Stimulated activated CD4-positive, alpha-beta T cell treated with anti-CD3 and anti-CD28 coated beads, Interleukin-15, amount 100 ng/mL, for 1 hour (primary cell): ENCODE data around the gene ITIH5.

Experiments
- DNase-seq, 2 donors: peaks; one replicate each; pipeline ENCODE4 v3.0.0-alpha.2; 2020; ENCODE audit warnings: low read depth in 1 of 2, low spot score in 1 of 2

The ITIH5 gene

DNA sequence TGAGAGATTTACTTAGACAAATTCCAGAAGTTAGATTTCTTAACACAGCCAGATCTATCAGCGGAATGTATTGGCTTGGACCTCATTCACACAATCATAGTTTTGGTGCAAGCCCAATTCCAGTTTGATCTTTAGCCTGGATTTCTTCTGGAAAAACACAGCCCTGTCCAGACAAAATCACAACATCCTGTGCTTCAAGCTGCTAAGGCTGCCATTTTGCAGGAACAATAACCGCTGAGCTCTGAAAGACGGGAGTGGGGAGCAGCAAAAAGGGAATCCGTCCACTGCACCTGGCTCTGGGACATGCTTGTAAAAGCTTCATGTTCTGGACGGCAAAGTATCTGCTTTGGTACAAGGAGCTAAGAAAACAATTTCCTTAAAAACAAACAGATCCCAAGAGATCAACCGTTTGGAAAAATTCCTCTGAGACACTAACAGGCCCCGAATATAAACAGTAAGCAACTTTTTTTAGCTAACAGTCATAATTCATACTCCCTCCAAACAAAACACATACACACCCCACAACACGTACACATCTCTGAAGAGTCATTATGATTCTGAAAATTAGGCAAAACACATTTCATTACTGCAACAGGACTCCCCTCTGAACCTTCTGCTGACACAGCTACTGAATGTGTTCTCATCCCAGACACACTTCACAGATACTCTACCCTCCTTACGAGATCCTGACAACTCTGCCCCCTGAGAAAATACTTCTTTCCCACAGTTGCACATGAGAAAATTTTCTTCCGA is 32.4 kb downstream of the ITIH5 start:
- no peak for DNase-seq

DNA sequence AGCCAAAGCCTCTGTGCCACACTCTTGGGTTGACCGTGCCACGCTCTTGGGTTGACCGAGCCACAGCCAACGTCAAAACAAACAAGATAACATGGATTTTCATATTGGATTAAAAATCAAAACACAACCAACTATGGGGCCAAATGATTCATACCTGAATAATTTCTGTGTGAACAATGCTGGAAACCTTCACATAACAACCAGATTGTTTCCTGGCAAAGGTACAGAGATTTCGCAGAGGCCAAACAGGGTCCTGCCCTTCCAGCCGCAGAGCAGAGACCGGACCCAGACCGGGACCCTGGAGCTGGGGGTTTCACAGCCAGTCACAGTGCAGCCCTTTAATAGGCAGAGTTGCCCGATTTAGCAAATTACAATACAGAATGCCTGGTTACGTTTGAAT is 40.5 kb downstream of the ITIH5 start:
- no peak for DNase-seq

DNA sequence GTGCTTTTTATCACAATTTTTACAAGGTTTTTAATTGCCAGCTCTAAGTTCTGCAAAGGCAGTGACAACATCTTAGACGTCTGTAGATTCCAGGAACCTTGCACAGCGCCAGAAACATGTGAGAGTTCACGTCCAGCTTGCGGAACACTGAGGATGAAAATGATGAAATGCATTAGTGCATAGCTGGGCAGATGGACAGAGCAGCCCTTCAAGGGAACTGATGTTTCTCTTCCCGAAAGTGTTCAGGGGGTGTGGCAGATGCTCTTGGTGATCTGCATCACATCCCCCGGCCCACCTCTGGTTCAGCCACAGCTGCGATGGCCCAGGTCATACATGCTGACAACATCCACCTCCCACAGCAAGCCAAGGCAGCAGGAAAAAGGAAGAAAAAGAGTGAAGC is 40.9 kb downstream of the ITIH5 start:
- DNase-seq, result no peak

DNA sequence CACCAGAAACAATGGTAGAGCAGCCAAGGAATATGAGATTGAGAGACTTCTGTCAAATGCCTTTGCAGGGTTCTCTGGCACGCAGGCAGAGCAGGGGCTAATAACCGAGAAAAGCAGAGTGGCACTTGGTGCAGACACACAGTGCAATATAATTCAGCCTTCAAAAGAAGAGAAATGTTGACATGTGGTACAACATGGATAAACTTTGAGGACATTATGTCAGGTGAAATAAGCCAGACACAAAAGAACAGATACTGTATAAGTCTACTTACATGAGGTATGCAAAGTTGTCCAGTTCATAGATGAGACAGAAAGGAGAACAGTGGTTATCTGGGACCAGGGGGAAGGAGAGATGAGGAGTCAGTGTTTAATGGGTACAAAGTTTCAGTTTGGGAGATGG is 41.8 kb downstream of the ITIH5 start:
- DNase-seq, result no peak

DNA sequence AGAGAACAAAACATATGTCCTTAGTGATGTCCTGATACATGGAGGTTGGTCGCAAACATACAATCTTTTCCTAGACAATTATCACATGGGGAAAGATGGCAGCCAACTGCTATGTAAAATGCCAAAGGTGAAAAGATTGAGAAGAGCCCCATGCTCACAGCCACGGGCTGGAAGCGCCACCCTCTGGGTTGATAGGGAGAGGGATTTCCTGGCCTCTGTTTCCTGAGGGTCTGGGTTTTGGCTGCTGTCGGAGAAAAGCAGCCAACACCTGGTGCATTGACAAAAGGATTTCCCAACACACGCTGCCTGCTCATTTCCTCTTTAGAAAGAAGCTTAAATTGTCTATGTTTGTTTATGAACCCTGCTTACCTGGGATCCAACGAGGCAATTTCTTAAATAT is 43.8 kb downstream of the ITIH5 start:
- no peak for DNase-seq

DNA sequence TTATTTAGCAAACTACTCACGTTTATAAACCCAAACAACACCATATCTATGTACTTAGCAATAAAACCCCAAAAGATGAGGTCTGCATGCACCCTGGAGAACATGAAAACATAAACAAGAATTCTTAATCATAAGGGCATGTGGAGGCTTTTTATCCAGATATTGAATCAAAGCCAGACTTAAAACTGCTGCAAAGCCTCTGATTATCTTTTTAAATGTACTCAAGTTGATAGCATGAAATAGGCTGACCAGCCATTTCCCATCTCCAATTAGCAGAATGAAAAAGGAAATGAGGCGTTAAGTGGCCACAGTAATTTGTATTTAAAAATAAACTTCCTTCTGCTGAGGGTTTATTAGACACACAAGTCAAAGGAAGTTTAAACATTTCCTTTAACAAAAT is 48.3 kb downstream of the ITIH5 start:
- no peak for DNase-seq

DNA sequence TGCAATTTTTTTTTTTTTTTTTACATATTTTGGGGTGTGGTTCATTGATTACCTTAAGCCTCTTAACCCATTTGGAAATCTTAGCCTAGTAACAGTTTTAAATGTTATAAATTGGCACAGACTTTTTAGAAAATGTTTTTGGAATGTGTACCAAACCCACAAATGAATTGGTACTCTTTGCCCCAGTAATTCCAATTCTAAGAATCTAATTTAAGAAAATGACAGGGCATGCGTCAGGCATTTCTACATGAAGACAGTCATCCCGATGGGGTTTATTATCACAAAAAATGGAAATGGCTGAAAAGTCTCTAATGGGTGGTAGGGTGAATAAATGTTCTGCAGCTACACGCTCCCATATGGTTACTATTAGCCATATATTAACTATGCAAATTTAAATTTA is 54.9 kb downstream of the ITIH5 start:
- no peak for DNase-seq

DNA sequence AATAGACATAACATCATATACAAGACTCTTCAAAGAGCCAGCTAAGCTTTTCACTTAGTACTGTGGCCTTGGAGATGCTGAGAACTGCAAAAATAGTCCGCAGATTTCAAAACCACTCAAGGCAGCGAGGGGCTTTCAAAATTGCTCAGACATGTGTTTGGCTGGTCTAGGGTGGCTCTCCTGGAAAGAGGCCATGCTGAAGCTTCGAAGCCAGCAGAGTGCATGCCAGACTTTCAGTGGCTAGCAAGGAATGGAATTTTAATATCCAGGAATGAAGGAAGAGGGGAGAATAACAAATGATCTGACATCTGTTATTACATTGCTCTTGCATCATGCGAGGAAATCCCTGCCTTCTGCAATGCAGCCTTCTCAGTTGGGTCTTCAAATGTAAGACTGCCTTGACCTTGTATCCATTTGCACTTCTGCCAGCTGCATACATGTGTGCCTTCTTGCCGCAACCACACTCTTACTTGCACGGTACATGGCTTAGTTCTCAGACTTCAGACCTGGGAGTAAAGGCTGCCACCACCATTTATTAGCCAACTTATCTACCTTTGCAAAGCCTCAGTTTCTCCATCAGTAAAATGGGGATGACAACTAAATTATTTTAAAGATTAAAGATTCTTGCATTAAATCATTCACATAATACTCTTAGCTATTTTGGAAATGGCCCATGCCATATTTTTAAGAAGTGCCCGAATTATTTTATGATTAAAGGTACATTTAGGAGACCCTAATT is 55.9 kb downstream of the ITIH5 start:
- no peak for DNase-seq

DNA sequence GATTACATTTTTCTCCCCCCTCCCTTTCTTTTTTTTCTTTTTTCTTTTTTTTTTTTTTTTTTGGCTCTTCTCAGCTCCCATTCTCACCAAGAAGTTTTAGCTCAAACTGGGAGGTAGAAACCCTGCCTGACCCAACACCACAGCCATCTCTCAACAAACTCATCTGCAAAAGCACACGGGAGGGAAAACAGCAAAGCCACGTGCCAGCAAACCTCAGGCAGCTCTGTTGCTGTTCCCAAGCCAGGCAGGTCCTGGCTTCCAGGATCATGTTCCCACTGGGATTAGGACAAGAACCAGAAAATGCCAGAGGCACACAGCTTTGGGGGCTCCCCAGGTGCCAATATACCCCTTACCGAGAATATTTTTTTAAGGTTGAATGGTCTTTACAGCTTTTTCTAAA is 56.7 kb downstream of the ITIH5 start:
- no peak for DNase-seq

DNA sequence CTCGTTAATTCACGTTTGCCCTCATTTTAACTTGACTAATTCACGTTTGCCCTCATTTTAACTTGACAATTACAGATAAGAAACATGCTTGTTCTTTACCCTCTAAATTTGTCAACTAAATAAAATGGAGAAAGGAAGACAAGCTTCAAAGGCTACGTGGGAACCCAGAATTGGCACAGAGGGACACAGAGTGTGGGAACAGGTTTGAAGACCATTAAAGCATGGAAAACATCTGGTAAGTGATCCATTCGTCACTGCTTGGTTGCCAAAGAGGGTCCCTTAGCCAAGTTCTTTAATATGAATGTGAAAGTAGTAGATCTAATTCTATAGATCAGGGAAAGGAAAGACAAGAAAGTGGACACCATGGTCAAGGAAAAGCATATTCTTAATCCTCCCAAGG is 57.2 kb downstream of the ITIH5 start:
- no peak for DNase-seq

DNA sequence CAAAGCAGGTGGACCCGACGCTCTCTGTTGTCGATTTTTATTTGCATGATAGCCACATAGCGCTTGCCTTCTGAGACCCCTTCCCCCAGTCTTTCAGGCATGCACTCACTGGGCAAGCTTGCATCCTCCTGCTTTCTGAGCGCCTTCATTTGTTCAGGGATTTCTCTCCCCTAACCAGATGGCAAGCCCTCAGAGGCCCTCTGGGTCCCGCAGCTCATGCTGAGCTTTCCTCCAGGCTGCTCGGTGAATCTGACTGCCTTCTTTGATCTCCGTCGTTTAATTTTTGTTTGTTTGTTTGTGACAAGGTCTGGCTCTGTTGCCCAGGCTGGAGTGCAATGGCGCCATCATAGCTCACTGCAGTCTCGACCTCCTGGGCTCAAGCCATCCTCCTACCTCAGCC is 58.8 kb downstream of the ITIH5 start:
- DNase-seq, result no peak

DNA sequence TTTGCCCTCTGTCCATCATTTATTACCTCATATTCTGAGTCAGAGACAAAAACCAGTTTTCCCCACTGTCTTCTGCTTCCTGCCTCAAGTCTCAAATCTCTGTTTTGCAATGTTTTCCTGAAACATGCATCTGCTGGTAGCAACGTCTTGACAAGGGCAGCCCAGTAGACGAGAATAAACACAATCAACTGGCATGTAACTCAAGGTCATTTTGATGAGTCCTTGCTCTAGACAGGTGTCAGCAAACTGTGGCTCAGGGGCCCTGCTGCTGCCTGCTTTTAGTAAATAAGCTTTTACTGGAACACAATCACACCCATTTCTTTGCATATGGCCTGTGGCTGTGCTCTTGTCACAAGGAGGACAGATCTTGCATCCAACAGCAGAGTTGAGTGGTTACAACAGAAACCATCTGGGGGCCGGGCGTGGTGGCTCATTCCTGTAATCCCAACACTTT is 59.8 kb downstream of the ITIH5 start:
- DNase-seq, result no peak

DNA sequence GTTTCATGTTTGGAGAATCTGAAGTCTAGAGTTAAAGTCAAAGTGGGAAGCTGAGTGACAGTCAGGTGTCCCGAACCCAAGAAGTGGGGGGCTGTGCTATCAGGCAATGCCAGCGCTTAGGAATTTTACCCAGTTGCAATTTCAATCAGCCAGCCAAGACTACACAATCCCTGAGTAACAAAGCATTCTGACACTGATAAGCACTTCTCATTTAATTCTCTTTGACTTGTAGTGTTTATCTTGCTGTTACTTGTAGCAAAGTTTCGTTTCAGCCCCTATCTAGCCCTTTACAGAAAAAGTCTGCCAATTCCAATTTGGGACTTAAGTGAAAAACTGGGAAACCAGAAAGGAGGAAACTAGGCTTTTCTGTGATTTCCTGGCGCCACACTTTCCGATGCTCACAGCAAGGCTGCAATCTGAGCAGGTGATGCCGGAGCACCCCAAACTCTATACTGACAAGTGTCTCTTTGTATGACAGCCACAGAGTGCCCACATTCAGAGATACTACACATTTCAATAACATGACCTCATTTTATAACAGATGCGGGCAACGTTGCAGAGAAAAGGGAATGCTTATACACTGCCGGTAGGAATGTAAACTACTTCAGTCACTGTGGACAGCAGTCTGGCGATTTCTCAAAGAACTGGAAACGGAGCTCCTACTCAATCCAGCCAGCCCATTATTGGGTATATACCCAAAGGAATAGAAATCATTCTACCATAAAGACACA is 61.0 kb downstream of the ITIH5 start:
- no peak for DNase-seq

DNA sequence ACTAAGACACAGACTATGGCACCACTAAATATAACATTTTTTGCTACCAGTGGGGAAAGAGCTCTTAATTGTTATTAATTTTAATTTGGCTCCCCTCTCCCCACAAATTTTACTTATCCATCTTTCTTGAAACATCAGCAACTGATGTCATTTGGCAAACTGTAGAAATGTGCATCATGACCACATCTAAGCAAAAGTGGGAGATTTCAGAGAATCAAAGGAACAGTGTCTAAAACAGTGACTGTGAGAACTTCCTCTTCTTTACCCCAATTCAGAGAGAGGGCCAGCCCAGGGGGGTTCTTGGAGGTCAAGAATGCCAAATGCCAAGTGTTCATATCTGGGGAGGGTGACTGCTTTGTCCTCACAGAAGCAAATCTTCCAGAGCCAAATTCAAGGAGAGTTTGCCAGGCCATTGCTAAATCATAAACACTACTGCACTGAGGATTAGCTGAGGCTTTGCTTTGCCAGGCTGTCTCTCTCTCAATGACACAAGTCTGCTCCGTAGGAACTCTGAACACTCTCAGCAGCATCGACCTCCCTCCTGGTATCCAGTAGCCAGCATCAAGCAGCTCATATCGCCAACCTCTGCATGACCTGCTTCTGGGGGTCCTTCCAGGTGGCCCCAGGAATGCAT is 65.6 kb downstream of the ITIH5 start:
- no peak for DNase-seq

DNA sequence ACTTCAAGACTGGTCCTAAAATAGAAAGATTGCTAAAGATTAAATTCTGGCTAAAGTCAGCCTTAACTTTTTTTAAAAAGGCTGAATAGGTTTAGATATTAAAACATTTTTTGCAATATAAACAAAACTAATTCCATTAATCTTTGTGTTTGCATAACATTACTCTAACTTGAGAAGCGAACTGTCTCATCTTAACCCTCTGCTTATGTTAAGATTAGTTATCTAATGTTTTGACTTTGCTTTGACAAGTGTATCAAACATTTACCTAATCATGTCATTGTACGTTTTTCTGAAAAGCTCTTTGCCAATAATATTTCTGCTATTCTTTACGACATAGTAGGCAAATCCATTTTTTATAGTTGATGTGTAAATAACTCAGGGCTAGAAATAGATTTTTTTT is 68.0 kb downstream of the ITIH5 start:
- no peak for DNase-seq

DNA sequence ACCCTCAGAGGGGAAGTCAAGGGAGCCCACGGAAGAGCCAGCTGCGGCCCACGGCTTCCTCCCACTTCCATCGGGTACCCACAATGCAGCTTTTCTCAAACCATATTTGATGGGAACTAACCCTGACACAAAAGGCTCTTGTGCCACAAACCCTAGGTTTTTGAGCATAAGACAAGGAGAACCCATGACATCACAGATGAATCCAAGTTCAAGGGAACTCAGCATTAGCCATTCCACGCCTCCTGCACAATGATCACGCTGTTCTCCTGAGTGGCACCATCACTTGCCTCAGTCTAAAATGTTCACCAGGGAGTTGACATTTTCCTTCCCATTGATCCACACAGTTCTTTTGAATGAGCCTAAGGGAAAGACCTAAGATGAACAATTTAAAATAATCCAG is 70.4 kb downstream of the ITIH5 start:
- no peak for DNase-seq

DNA sequence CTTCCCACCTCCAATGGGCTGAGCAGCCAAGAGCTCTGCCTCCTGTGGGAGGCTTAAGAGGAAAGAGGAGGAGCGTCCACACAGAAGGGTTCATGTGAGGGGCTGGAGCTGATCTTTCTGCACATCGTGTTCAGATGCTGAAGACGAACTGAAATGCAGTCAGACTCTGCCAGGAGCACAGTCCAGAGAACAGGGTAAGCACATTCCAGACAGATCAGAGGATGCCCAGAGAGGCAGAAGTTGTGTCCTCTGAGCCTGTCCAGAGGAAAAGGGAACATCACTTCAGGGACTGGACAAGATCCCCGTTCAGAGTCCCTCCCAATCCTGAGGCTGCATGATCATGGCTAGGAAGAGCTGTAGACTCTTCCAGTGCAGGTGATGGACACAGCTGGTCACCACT is 72.9 kb downstream of the ITIH5 start:
- DNase-seq, result no peak

DNA sequence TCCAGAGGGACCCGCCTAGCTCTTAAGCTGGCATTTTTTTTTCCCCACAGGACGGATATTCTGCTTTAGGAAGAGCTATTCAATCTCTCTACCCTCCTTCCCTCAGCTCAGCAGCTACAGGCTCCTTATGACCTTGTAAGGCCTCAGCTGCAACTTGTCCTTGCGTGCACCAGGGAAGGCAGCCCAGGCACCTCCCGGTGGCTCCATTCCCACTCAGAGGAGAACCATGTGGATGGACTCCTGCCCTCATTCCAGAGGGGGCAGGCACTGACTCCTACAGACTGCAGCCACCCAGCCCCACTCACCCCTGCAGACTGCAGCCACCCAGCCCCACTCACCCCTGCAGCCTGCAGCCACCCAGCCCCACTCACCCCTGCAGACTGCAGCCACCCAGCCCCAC is 73.7 kb downstream of the ITIH5 start:
- no peak for DNase-seq

DNA sequence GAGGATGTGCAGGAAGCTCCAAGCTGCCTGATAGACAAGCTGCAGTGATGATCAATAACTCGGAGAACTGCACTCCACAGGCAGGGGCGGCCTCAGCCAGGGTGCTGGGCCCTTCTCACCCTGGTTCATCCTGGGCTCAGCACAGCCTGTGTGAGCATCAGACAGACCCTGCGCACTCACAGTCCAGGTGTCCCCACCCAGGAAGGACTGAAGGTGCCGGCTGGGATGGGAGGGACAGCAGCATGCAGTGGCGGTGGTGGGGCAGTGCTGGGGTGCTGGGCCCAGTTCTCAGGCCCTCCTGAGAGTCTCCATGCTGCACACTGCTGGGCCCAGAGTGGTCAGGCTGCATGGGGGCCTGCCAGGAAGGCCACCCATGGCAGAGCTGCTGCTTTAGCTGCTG is 74.1 kb downstream of the ITIH5 start:
- DNase-seq, result no peak

DNA sequence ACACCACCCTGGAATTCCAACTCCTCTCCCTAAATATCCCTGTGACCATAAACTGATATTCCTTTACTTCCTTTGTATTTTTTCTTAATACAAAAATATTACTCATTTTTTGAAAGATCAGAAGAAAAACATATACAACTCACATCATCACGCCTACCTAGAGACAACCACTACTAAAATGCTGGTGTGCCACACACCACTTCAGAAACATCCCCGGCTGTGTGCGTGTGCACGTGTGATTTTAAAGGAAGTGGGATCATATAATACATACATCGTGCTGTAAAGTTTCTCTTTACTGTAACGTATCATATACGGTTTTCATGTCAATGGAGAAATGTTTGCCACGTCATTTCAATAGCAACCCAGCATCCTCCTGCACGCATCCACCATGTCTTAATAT is 76.5 kb downstream of the ITIH5 start:
- DNase-seq, result no peak

DNA sequence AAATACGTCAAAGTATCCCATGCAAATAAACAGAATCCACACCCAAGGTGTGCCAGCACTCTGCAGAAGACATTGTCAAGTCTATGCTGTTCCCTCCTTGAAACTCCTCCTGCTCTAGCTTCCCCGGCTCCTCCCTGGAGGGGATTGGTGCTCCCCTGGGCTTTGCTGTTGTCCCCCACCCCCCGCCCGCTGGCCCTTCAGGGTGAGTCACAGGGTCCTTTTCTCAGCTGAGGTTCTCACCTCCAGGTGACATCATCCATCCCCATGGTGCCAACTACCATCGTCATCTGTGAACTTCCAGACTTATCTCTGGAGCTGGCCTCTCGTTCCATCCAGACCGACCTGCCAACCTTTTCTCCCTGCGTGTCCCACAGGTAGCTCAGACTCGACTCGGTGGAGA is 77.0 kb downstream of the ITIH5 start:
- no peak for DNase-seq

DNA sequence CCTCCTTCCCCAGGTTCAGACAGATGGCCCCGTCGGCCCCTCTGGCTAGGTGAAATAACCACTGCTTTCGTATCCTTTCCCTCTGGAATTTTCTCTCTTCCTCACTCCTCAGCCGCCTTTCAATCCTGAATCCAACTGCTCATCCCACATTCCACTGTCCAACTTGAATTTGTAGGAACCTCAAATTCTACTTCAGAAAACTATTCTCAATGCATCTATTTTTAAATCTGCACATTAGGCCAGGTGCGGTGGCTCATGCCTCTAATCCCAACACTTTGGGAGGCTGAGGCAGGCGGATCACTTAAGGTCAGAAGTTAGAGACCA is 78.9 kb downstream of the ITIH5 start:
- no peak for DNase-seq
